Mesodermal cell (in vitro differentiated cells): ENCODE measurements around the gene A2ML1.

ENCODE experiments used
- H3K27ac ChIP-seq: 2 replicates; pipeline ENCODE4 v1.7.0; 2013; ENCODE audit warnings: mild to moderate bottlenecking, low read depth, low read length, moderate library complexity; ENCODE audit not compliant: severe bottlenecking
- H3K36me3 ChIP-seq: 2 replicates; pipeline ENCODE4 v1.7.1; 2013; ENCODE audit warnings: mild to moderate bottlenecking, low read length, moderate library complexity; ENCODE audit not compliant: control insufficient read depth, insufficient read depth
- H3K4me1 ChIP-seq: one replicate; pipeline ENCODE4 v1.7.1; 2013; ENCODE audit warnings: mild to moderate bottlenecking, low read length; ENCODE audit not compliant: insufficient read depth, control insufficient read depth, poor library complexity, severe bottlenecking
- H3K4me3 ChIP-seq: 2 replicates; pipeline ENCODE4 v1.7.0; 2013; ENCODE audit warnings: low read length, control low read depth, mild to moderate bottlenecking; ENCODE audit not compliant: insufficient read depth, poor library complexity, severe bottlenecking; ENCODE audit errors: extremely low read depth
- H3K9me3 ChIP-seq: 2 replicates; pipeline ENCODE4 v1.7.1; 2013; ENCODE audit warnings: mild to moderate bottlenecking, low read length, moderate library complexity; ENCODE audit not compliant: control insufficient read depth
- WGBS, 2 experiments: methylation state at CpG; one replicate each; pipeline ENCODE4 v1.1.5; 2013; ENCODE audit warnings: missing lambda C conversion rate in 2 of 2; ENCODE audit not compliant: insufficient coverage in 2 of 2; 5-methylcytosine and 5-hydroxymethylcytosine counted together

Gene A2ML1

GRCh38 chr12:8832500-8832899, 10.1 kb downstream of the A2ML1 start:
- H3K36me3 ChIP-seq, result no peaks in the 10 kb centered on the region
- H3K4me1 ChIP-seq, result no peaks in the 10 kb centered on the region
- H3K27ac ChIP-seq, result no peak overlapping the region
- WGBS, 2 experiments, result 79 to 87% methylated on average over 3 to 4 of the region's 6 CpGs
- no peaks in the 10 kb centered on the region for H3K9me3 ChIP-seq
- H3K4me3 ChIP-seq, result no peak overlapping the region

- Histone ChIP-seq H3K27ac (no peak overlapping the region), H3K4me3 (no peak overlapping the region), H3K36me3 (no peaks in the 10 kb centered on the region), H3K9me3 (no peaks in the 10 kb centered on the region), H3K4me1 (no peaks in the 10 kb centered on the region)
- 20% methylated on average over 1 of the region's 1 CpG for WGBS, 2 experiments
Observed at GRCh38 chr12:8834230-8834629, 11.8 kb downstream of the A2ML1 start.

- no peak overlapping the region for H3K27ac ChIP-seq
- H3K4me3 ChIP-seq, result no peak overlapping the region
- no peaks in the 10 kb centered on the region for H3K36me3 ChIP-seq
- WGBS, 2 experiments, result 89 to 93% methylated on average over 9 of the region's 9 CpGs
- H3K4me1 ChIP-seq, result no peaks in the 10 kb centered on the region
- H3K9me3 ChIP-seq, result no peaks in the 10 kb centered on the region
Observed at GRCh38 chr12:8837291-8837690, 14.9 kb downstream of the A2ML1 start.

- Histone ChIP-seq H3K36me3 (no peaks in the 10 kb centered on the region), H3K4me3 (no peak overlapping the region), H3K4me1 (no peaks in the 10 kb centered on the region), H3K9me3 (no peaks in the 10 kb centered on the region), H3K27ac (no peak overlapping the region)
- WGBS, 2 experiments, result 85 to 94% methylated on average over 2 of the region's 7 CpGs
Observed at GRCh38 chr12:8840321-8840720, 17.9 kb downstream of the A2ML1 start.

- H3K36me3 ChIP-seq, result no peaks in the 10 kb centered on the region
- H3K4me3 ChIP-seq, result no peak overlapping the region
- no peak overlapping the region for H3K27ac ChIP-seq
- H3K9me3 ChIP-seq, result no peaks in the 10 kb centered on the region
- 87 to 89% methylated on average over 6 of the region's 8 CpGs for WGBS, 2 experiments
- no peaks in the 10 kb centered on the region for H3K4me1 ChIP-seq
Observed at GRCh38 chr12:8840938-8841633, 18.7 kb downstream of the A2ML1 start.

- no peaks in the 10 kb centered on the region for H3K9me3 ChIP-seq
- 91 to 93% methylated on average over 4 of the region's 4 CpGs for WGBS, 2 experiments
Observed at GRCh38 chr12:8841778-8842177, 19.4 kb downstream of the A2ML1 start.

GRCh38 chr12:8844665-8845064, 22.2 kb downstream of the A2ML1 start:
- 80 to 81% methylated on average over 9 of the region's 11 CpGs for WGBS, 2 experiments
- no peak overlapping the region for H3K4me3 ChIP-seq
- no peak overlapping the region for H3K27ac ChIP-seq
- no peaks in the 10 kb centered on the region for H3K9me3 ChIP-seq
- H3K4me1 ChIP-seq, result no peaks in the 10 kb centered on the region
- H3K36me3 ChIP-seq, result no peaks in the 10 kb centered on the region

More at GRCh38 chr12:8841778-8842177, 19.4 kb downstream of the A2ML1 start:
- Histone ChIP-seq H3K36me3 (no peaks in the 10 kb centered on the region), H3K27ac (no peak overlapping the region), H3K4me3 (no peak overlapping the region), H3K4me1 (no peaks in the 10 kb centered on the region)

- WGBS, 2 experiments, result 70 to 94% methylated on average over 2 of the region's 3 CpGs
Observed at GRCh38 chr12:8846305-8846704, 23.9 kb downstream of the A2ML1 start.

GRCh38 chr12:8847435-8847834, 25.0 kb downstream of the A2ML1 start:
- WGBS, 2 experiments, result 90% methylated on average over 2 to 6 of the region's 6 CpGs
- H3K36me3 ChIP-seq, result no peaks in the 10 kb centered on the region
- H3K9me3 ChIP-seq, result no peaks in the 10 kb centered on the region
- no peak overlapping the region for H3K27ac ChIP-seq
- no peak overlapping the region for H3K4me3 ChIP-seq
- no peaks in the 10 kb centered on the region for H3K4me1 ChIP-seq

More at GRCh38 chr12:8846305-8846704, 23.9 kb downstream of the A2ML1 start:
- H3K4me3 ChIP-seq, result no peak overlapping the region
- H3K4me1 ChIP-seq, result no peaks in the 10 kb centered on the region
- no peak overlapping the region for H3K27ac ChIP-seq
- no peaks in the 10 kb centered on the region for H3K9me3 ChIP-seq
- H3K36me3 ChIP-seq, result no peaks in the 10 kb centered on the region

- Histone ChIP-seq H3K9me3 (no peaks in the 10 kb centered on the region), H3K27ac (no peak overlapping the region), H3K4me1 (no peaks in the 10 kb centered on the region), H3K36me3 (no peaks in the 10 kb centered on the region), H3K4me3 (no peak overlapping the region)
- 96 to 98% methylated on average over 3 to 4 of the region's 5 CpGs for WGBS, 2 experiments
Observed at GRCh38 chr12:8849876-8850275, 27.5 kb downstream of the A2ML1 start.

- no peaks in the 10 kb centered on the region for H3K36me3 ChIP-seq
- H3K9me3 ChIP-seq, result no peaks in the 10 kb centered on the region
- WGBS, 2 experiments, result 100% methylated on average over 2 of the region's 7 CpGs
Observed at GRCh38 chr12:8852119-8852518, 29.7 kb downstream of the A2ML1 start.

More at GRCh38 chr12:8852119-8852518, 29.7 kb downstream of the A2ML1 start:
- Histone ChIP-seq H3K27ac (no peak overlapping the region), H3K4me1 (no peaks in the 10 kb centered on the region), H3K4me3 (no peak overlapping the region)
